Esophagus muscularis mucosa (tissue), 3 donors: ENCODE data around the gene ZNF438.

Experiments
- CTCF ChIP-seq, 3 experiments: fragments of 200-600 bp in 2 of 3; fragments of 450-650 bp in 1 of 3; sonication (generic) in 2 of 3; IDR thresholded peaks; one replicate each; pipeline ENCODE4 v1.5.1; 2017 to 2019; ENCODE audit warnings: antibody characterized with exemption in 3 of 3, mild to moderate bottlenecking in 2 of 3, moderate library complexity in 1 of 3
- POLR2A ChIP-seq: fragments of 450-650 bp; IDR thresholded peaks from one replicate; pipeline ENCODE4 v1.6.1; 2017; ENCODE audit warnings: antibody characterized with exemption, moderate library complexity, mild to moderate bottlenecking, low read depth

GRCh38 chr10:30931094-30931493 lies 100.6 kb downstream of the ZNF438 start:
- TF ChIP-seq POLR2A (no peak), CTCF (IDR thresholded peaks at IDR 0.05) (no peak)
